OCI-LY3 (cell line): ENCODE results near the gene PRKACB.

ENCODE experiments used
- H2AFZ ChIP-seq: fragments of 200-600, 300-600 bp; shearing (Covaris generic); 2 replicates; pipeline ENCODE4 v1.6.0; 2014; ENCODE audit warnings: antibody characterized with exemption, low read depth, low read length
- H3K27ac ChIP-seq: fragments of 200-600, 300-600 bp; sonication (generic); 2 replicates; pipeline ENCODE4 v1.5.1; 2014; ENCODE audit warnings: mild to moderate bottlenecking, low read length, moderate library complexity, mixed read lengths
- H3K27me3 ChIP-seq: fragments of 200-600, 300-600 bp; sonication (generic); 2 replicates; pipeline ENCODE4 v1.6.1; 2014; ENCODE audit warnings: low read depth, low read length, mixed read lengths
- H3K36me3 ChIP-seq: fragments of 200-600, 300-600 bp; sonication (generic); replicated peaks from 2 replicates; pipeline ENCODE3; 2014; ENCODE audit warnings: low read depth, low read length, mixed read lengths
- H3K4me1 ChIP-seq: fragments of 300-600, 200-600 bp; sonication (generic); 2 replicates; pipeline ENCODE4 v1.6.1; 2014; ENCODE audit warnings: low read length, mixed read lengths
- H3K4me2 ChIP-seq: fragments of 200-600, 300-600 bp; sonication (generic); 2 replicates; pipeline ENCODE4 v1.6.1; 2014; ENCODE audit warnings: low read length, mixed read lengths
- H3K4me3 ChIP-seq: fragments of 300-600, 200-600 bp; sonication (generic); 2 replicates; pipeline ENCODE4 v1.5.1; 2014; ENCODE audit warnings: antibody characterized with exemption, mild to moderate bottlenecking, low read length, moderate library complexity
- H3K79me2 ChIP-seq: fragments of 300-600, 200-600 bp; shearing (Covaris generic); 2 replicates; pipeline ENCODE4 v1.6.1; 2014; ENCODE audit warnings: mild to moderate bottlenecking, low read length, mixed read lengths
- H3K9ac ChIP-seq: fragments of 300-600, 200-600 bp; shearing (Covaris generic); 2 replicates; pipeline ENCODE4 v1.6.0; 2014; ENCODE audit warnings: mild to moderate bottlenecking, low read length, moderate library complexity
- H3K9me3 ChIP-seq: fragments of 200-600, 300-600 bp; shearing (Covaris generic); 2 replicates; pipeline ENCODE4 v1.6.1; 2014; ENCODE audit warnings: low read length, mixed read lengths; ENCODE audit not compliant: insufficient read depth
- H4K20me1 ChIP-seq: fragments of 200-600, 300-600 bp; sonication (generic); 2 replicates; pipeline ENCODE4 v1.6.1; 2016; ENCODE audit warnings: low read length, mixed read lengths; ENCODE audit not compliant: insufficient read depth
- CTCF ChIP-seq: fragments of 200-600, 300-600 bp; sonication (generic); IDR thresholded peaks from 2 replicates; pipeline ENCODE4 v1.5.1; 2014; ENCODE audit warnings: antibody characterized with exemption, low read length, low read depth
- EZH2phosphoT487 ChIP-seq: fragments of 200-600 bp; shearing (Covaris generic); IDR thresholded peaks from 2 replicates; pipeline ENCODE4 v1.6.1; 2018; ENCODE audit warnings: antibody characterized with exemption, mixed run types, low read depth

PRKACB gene

GRCh38 chr1:84166797-84167196 lies 22.7 kb downstream of the PRKACB start:
- Histone ChIP-seq H3K4me3 (no peak overlapping the region), H3K79me2 (no peaks in the 10 kb centered on the region), H3K4me1 (peaks cover 18% of the 10 kb centered on the region), H2AFZ (no peak overlapping the region), H3K4me2 (peak overlapping the region; percentile 34), H3K9ac (no peak overlapping the region), H3K27me3 (no peaks in the 10 kb centered on the region), H3K27ac (no peak overlapping the region), H4K20me1 (no peaks in the 10 kb centered on the region), H3K36me3 (no peaks in the 10 kb centered on the region), H3K9me3 (no peaks in the 10 kb centered on the region)
- TF ChIP-seq CTCF, result no peak
- TF ChIP-seq EZH2phosphoT487, result no peak

GRCh38 chr1:84168783-84169182 lies 24.7 kb downstream of the PRKACB start:
- H3K27ac ChIP-seq, result no peak overlapping the region
- TF ChIP-seq CTCF, result no peak
- TF ChIP-seq EZH2phosphoT487, result no peak
- H3K27me3 ChIP-seq, result no peaks in the 10 kb centered on the region
- no peaks in the 10 kb centered on the region for H3K36me3 ChIP-seq
- no peak overlapping the region for H3K9ac ChIP-seq
- H2AFZ ChIP-seq, result no peak overlapping the region
- no peaks in the 10 kb centered on the region for H3K79me2 ChIP-seq
- no peak overlapping the region for H3K4me3 ChIP-seq
- H3K4me1 ChIP-seq, result peaks cover 18% of the 10 kb centered on the region
- H4K20me1 ChIP-seq, result no peaks in the 10 kb centered on the region
- no peaks in the 10 kb centered on the region for H3K9me3 ChIP-seq
- no peak overlapping the region for H3K4me2 ChIP-seq

- TF ChIP-seq CTCF (no peak), EZH2phosphoT487 (no peak)
- no peaks in the 10 kb centered on the region for H3K79me2 ChIP-seq
- no peak overlapping the region for H3K4me3 ChIP-seq
Measured at GRCh38 chr1:84170171-84170570, 26.1 kb downstream of the PRKACB start.

GRCh38 chr1:84171481-84171880 lies 27.4 kb downstream of the PRKACB start:
- no peak overlapping the region for H3K9ac ChIP-seq
- peaks cover 10% of the 10 kb centered on the region for H3K4me1 ChIP-seq
- H3K4me2 ChIP-seq, result no peak overlapping the region
- H3K27ac ChIP-seq, result no peak overlapping the region
- no peaks in the 10 kb centered on the region for H3K79me2 ChIP-seq
- TF ChIP-seq CTCF (no peak), EZH2phosphoT487 (no peak)
- H2AFZ ChIP-seq, result no peak overlapping the region
- H3K36me3 ChIP-seq, result no peaks in the 10 kb centered on the region
- H3K9me3 ChIP-seq, result no peaks in the 10 kb centered on the region
- no peak overlapping the region for H3K4me3 ChIP-seq
- H4K20me1 ChIP-seq, result no peaks in the 10 kb centered on the region
- no peaks in the 10 kb centered on the region for H3K27me3 ChIP-seq

More at GRCh38 chr1:84170171-84170570, 26.1 kb downstream of the PRKACB start:
- no peak overlapping the region for H3K4me2 ChIP-seq
- peaks cover 18% of the 10 kb centered on the region for H3K4me1 ChIP-seq
- H3K9me3 ChIP-seq, result no peaks in the 10 kb centered on the region
- H3K27me3 ChIP-seq, result no peaks in the 10 kb centered on the region
- H3K36me3 ChIP-seq, result no peaks in the 10 kb centered on the region
- no peak overlapping the region for H2AFZ ChIP-seq
- no peaks in the 10 kb centered on the region for H4K20me1 ChIP-seq
- H3K27ac ChIP-seq, result no peak overlapping the region
- H3K9ac ChIP-seq, result no peak overlapping the region
